ENCODE data around the gene ELMOD1.

DNA sequence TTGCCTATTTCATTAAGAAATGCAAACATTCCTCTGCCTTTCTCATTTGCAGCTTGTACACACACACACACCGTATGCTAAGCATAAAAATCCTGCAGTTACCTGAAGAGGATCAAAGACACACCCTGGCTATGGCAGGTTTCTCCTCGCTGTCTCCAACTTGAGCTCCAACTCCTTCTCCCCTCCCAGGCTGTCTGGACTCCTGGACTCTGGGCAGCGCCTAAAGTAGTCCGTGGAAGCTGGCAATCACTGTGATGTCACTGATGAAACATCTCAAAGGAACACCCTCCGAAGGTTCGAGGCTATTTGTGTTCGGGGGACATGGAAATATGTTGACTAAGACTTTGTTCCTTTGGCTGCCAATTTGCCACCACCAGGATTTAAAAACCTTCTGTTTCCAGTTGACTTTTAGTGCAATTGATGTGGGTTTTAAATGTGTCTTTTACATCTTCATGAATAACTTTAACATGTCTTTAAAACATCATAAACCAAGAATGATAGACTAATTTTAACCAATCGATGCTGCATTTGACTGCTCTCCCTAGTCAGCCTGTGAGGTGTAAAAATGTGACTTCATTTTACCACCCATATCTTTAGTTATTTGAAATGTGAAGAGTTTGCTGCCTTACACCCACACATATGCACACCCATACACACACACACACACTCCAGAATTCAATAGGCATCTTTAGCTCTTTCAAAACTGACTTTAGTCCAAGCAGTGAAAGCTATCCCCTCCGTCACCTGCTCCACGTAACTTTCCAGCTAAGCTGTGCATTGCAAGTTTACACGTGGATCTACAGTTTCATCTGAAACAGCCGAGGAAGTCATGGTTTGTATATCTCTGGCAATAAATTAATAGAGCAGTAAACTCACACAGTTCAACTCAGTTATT is 121.2 kb downstream of the ELMOD1 start, which contains the start of gene SLN:
- TF ChIP-seq, protein P1, sequence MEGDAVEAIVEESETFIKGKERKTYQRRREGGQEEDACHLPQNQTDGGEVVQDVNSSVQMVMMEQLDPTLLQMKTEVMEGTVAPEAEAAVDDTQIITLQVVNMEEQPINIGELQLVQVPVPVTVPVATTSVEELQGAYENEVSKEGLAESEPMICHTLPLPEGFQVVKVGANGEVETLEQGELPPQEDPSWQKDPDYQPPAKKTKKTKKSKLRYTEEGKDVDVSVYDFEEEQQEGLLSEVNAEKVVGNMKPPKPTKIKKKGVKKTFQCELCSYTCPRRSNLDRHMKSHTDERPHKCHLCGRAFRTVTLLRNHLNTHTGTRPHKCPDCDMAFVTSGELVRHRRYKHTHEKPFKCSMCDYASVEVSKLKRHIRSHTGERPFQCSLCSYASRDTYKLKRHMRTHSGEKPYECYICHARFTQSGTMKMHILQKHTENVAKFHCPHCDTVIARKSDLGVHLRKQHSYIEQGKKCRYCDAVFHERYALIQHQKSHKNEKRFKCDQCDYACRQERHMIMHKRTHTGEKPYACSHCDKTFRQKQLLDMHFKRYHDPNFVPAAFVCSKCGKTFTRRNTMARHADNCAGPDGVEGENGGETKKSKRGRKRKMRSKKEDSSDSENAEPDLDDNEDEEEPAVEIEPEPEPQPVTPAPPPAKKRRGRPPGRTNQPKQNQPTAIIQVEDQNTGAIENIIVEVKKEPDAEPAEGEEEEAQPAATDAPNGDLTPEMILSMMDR (IDR thresholded peaks at IDR 0.05) = no peak
- TF ChIP-seq POLR2A (IDR thresholded peaks at IDR 0.05) = no peak
